Activated naive CD8-positive, alpha-beta T cell treated with anti-CD3 and anti-CD28 coated beads for 36 hours (primary cell): Measurements from ENCODE around the gene SMYD1. TPM values are rescaled to one million over a fixed set of nuclear protein-coding genes. Genes with fewer than 3 reads are reported as not detected.

Experiments
- DNase-seq: peaks from one replicate; pipeline ENCODE4 v3.0.0; 2021
- H3K27ac Mint-ChIP-seq: one replicate; pipeline ENCODE4 v1.8.0; 2022; ENCODE audit warnings: mild to moderate bottlenecking, moderate library complexity, mixed read lengths
- H3K27me3 Mint-ChIP-seq: one replicate; pipeline ENCODE4 v1.8.0; 2022; ENCODE audit warnings: mild to moderate bottlenecking, mixed read lengths
- H3K36me3 Mint-ChIP-seq: one replicate; pipeline ENCODE4 v1.8.0; 2021; ENCODE audit warnings: mild to moderate bottlenecking, mixed read lengths
- H3K4me1 Mint-ChIP-seq: one replicate; pipeline ENCODE4 v1.8.0; 2021; ENCODE audit warnings: mixed read lengths
- H3K4me3 Mint-ChIP-seq: one replicate; pipeline ENCODE4 v1.8.0; 2022; ENCODE audit warnings: mild to moderate bottlenecking, moderate library complexity, mixed read lengths
- H3K9me3 Mint-ChIP-seq: one replicate; pipeline ENCODE4 v1.8.0; 2022; ENCODE audit warnings: mixed read lengths
- total RNA-seq, 2 experiments: library from RNA; stranded (reverse); gene quantifications; one replicate each; pipeline ENCODE4 v1.2.3, GENCODE V29; 2021

Gene SMYD1
- total RNA-seq, 2 experiments from 2014 or later, result not detected

DNA sequence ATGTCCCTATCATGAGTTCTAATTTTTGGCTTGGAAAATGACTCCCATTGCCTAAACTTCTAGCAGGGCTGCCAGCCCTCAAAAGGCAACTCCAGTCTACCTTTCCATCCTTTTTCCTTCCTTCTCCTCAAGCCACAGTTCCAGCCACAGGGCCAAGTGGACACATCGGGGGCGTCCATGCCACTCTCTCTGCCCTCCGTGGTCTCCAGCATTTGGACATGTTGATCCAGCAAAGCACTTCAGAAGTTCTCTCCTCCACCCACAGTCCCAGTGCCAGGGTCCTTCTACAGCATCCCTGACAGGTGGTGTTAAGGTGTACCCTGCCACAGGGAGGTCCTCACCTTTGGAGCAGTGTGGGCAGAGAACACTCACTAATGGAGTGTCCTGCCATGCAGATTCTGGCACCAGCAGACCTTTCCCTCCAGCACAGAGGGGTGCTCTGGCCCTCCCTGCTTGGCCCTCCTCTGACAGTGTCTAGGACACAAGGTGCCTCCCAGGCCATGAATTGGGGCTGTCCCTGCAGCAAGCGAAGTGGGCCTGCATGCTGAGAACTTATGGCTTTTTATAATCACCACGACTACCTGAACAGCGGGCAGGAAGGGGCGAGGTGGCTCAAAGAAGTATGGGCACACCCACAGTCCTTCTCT is 61.8 kb downstream of the SMYD1 start:
- H3K27ac Mint-ChIP-seq, result no peak overlapping the region
- H3K27me3 Mint-ChIP-seq, result no peaks in the 10 kb centered on the region
- H3K4me3 Mint-ChIP-seq, result no peak overlapping the region
- no peak for DNase-seq
- no peaks in the 10 kb centered on the region for H3K9me3 Mint-ChIP-seq
- no peaks in the 10 kb centered on the region for H3K4me1 Mint-ChIP-seq
- H3K36me3 Mint-ChIP-seq, result no peaks in the 10 kb centered on the region

- Mint-ChIP-seq H3K4me3 (no peak overlapping the region), H3K36me3 (no peaks in the 10 kb centered on the region), H3K27ac (no peak overlapping the region), H3K27me3 (no peaks in the 10 kb centered on the region), H3K9me3 (no peaks in the 10 kb centered on the region), H3K4me1 (no peaks in the 10 kb centered on the region)
- no peak for DNase-seq
These were observed 63.8 kb downstream of the SMYD1 start for GRCh38 chr2:88131201-88131998.

DNA sequence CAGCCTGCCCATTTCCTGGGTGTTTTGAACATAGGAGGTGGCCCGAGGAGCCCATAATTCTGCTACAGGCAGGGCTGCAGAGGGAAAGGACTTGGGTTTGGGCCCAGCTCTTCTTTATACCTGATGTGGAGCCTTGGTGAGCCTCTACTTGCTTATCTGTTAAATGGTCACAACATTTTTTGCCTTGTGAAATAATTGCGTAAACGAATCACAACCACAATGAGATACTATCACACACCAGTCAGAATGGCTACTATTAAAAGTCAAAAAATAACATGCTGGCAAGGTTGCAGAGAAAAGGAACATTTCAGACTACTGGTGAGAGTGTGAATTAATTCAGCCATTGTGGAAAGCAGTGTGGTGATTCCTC is 64.4 kb downstream of the SMYD1 start:
- no peaks in the 10 kb centered on the region for H3K4me1 Mint-ChIP-seq
- no peaks in the 10 kb centered on the region for H3K36me3 Mint-ChIP-seq
- no peak overlapping the region for H3K4me3 Mint-ChIP-seq
- H3K27ac Mint-ChIP-seq, result no peak overlapping the region
- no peaks in the 10 kb centered on the region for H3K9me3 Mint-ChIP-seq
- no peak for DNase-seq
- H3K27me3 Mint-ChIP-seq, result no peaks in the 10 kb centered on the region

GRCh38 chr2:88133875-88134274 is 66.2 kb downstream of the SMYD1 start:
- Mint-ChIP-seq H3K9me3 (no peaks in the 10 kb centered on the region), H3K27me3 (no peaks in the 10 kb centered on the region), H3K27ac (no peak overlapping the region), H3K4me3 (no peak overlapping the region), H3K4me1 (no peaks in the 10 kb centered on the region), H3K36me3 (no peaks in the 10 kb centered on the region)
- no peak for DNase-seq

GRCh38 chr2:88136817-88137216 is 69.2 kb downstream of the SMYD1 start:
- no peak overlapping the region for H3K27ac Mint-ChIP-seq
- H3K4me3 Mint-ChIP-seq, result no peak overlapping the region
- peaks cover 4% of the 10 kb centered on the region for H3K9me3 Mint-ChIP-seq
- peaks cover 2% of the 10 kb centered on the region for H3K27me3 Mint-ChIP-seq
- DNase-seq, result no peak
- no peaks in the 10 kb centered on the region for H3K4me1 Mint-ChIP-seq
- no peaks in the 10 kb centered on the region for H3K36me3 Mint-ChIP-seq

DNA sequence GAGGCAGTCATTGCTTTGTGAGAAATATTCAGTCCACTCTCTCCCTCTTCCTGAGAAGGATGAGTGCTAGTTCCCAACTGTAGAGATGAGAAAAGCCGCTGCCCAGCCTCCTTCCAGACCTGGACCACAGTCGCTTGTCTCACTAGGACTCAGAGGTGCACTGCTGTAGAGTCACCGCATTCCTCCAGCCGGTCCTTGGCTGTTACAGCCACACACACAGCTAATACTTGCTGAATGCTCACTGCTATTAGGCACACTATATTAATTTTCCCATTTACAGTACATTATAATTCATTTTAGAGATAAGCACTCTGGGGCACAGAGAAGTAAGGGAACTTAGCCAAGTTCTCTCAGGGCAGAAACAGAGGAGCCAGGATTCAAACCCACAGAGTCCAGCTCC is 70.2 kb downstream of the SMYD1 start:
- Mint-ChIP-seq H3K27me3 (peaks cover 5% of the 10 kb centered on the region), H3K4me1 (no peaks in the 10 kb centered on the region)

GRCh38 chr2:88139203-88139702 is 71.6 kb downstream of the SMYD1 start:
- H3K36me3 Mint-ChIP-seq, result no peaks in the 10 kb centered on the region
- H3K27ac Mint-ChIP-seq, result no peak overlapping the region
- peaks cover 18% of the 10 kb centered on the region for H3K27me3 Mint-ChIP-seq
- H3K4me3 Mint-ChIP-seq, result no peak overlapping the region
- no peaks in the 10 kb centered on the region for H3K4me1 Mint-ChIP-seq
- DNase-seq, result no peak
- peaks cover 6% of the 10 kb centered on the region for H3K9me3 Mint-ChIP-seq

More for the DNA sequence above, 70.2 kb downstream of the SMYD1 start:
- Mint-ChIP-seq H3K36me3 (no peaks in the 10 kb centered on the region), H3K27ac (no peak overlapping the region), H3K4me3 (no peak overlapping the region), H3K9me3 (peaks cover 6% of the 10 kb centered on the region)
- DNase-seq, result no peak

- H3K36me3 Mint-ChIP-seq, result no peaks in the 10 kb centered on the region
- DNase-seq, result no peak
- H3K27me3 Mint-ChIP-seq, result peaks cover 19% of the 10 kb centered on the region
- H3K4me3 Mint-ChIP-seq, result no peak overlapping the region
- H3K27ac Mint-ChIP-seq, result no peak overlapping the region
- no peaks in the 10 kb centered on the region for H3K4me1 Mint-ChIP-seq
- peaks cover 6% of the 10 kb centered on the region for H3K9me3 Mint-ChIP-seq
These were observed 72.2 kb downstream of the SMYD1 start for GRCh38 chr2:88139804-88140203.

- H3K4me1 Mint-ChIP-seq, result no peaks in the 10 kb centered on the region
- no peak overlapping the region for H3K4me3 Mint-ChIP-seq
These were observed 74.3 kb downstream of the SMYD1 start for GRCh38 chr2:88141952-88142351.

GRCh38 chr2:88144271-88144670 is 76.6 kb downstream of the SMYD1 start:
- peaks cover 14% of the 10 kb centered on the region for H3K9me3 Mint-ChIP-seq
- H3K27me3 Mint-ChIP-seq, result peaks cover 19% of the 10 kb centered on the region
- no peak overlapping the region for H3K27ac Mint-ChIP-seq
- H3K4me3 Mint-ChIP-seq, result no peak overlapping the region
- no peak for DNase-seq
- no peaks in the 10 kb centered on the region for H3K4me1 Mint-ChIP-seq
- no peaks in the 10 kb centered on the region for H3K36me3 Mint-ChIP-seq

More at GRCh38 chr2:88141952-88142351, 74.3 kb downstream of the SMYD1 start:
- no peak for DNase-seq
- no peaks in the 10 kb centered on the region for H3K36me3 Mint-ChIP-seq
- H3K27me3 Mint-ChIP-seq, result peaks cover 19% of the 10 kb centered on the region
- peaks cover 6% of the 10 kb centered on the region for H3K9me3 Mint-ChIP-seq
- H3K27ac Mint-ChIP-seq, result no peak overlapping the region

DNA sequence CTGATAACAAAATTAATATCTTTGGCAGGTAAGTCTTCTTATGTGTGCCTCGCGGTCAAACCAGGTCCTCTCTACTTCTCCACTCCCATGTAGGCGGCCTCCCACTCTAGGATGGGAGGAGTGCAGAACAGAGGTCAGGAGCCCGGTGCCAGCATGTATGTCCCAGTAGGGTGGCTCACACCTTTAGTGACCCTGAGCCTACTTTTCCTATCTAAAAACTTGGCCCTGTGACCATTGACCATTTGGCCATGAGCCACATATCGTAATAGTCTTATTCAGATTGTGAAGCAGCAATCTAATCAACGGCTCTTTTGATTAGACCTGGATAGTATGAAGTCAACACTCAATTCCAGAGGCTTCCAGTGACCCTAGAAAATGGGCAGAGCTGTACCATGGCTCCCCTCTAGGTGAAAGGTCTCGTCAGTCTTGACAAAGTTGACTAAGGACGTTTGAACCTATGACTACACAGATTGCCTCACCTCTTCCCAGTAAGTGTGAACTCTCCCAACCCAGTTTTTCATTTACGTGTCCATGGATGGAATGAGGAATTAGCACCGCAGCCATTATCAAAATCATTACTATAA is 77.4 kb downstream of the SMYD1 start:
- H3K9me3 Mint-ChIP-seq, result peaks cover 17% of the 10 kb centered on the region
- peaks cover 19% of the 10 kb centered on the region for H3K27me3 Mint-ChIP-seq

DNA sequence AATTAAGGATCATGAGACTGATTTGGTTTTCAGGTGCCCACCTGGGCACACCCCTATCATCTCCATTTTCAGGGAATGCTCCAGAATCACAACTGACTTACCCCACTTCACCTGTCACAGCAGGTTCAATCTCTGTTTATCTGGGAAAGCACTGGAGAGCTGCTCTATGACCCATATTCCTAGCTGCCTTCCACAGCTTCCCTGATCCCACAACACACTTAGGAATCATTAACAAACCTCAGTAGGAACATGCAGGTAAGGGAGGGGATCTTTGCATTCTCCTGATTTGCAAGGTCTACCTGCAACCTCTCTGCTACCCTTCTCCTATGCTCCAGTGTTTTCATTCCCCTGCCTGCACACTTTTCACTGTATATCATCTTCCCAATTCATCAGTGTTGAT is 79.0 kb downstream of the SMYD1 start:
- H3K36me3 Mint-ChIP-seq, result no peaks in the 10 kb centered on the region
- no peak for DNase-seq
- H3K27ac Mint-ChIP-seq, result no peak overlapping the region
- peaks cover 16% of the 10 kb centered on the region for H3K9me3 Mint-ChIP-seq
- no peaks in the 10 kb centered on the region for H3K4me1 Mint-ChIP-seq
- H3K4me3 Mint-ChIP-seq, result no peak overlapping the region
- H3K27me3 Mint-ChIP-seq, result peaks cover 19% of the 10 kb centered on the region

More for the DNA sequence above, 77.4 kb downstream of the SMYD1 start:
- Mint-ChIP-seq H3K4me1 (no peaks in the 10 kb centered on the region), H3K4me3 (no peak overlapping the region), H3K27ac (no peak overlapping the region), H3K36me3 (no peaks in the 10 kb centered on the region)
- DNase-seq, result no peak

GRCh38 chr2:88147145-88147544 is 79.5 kb downstream of the SMYD1 start:
- H3K27ac Mint-ChIP-seq, result no peak overlapping the region
- no peaks in the 10 kb centered on the region for H3K4me1 Mint-ChIP-seq
- peaks cover 14% of the 10 kb centered on the region for H3K27me3 Mint-ChIP-seq
- no peaks in the 10 kb centered on the region for H3K36me3 Mint-ChIP-seq
- no peak for DNase-seq
- H3K9me3 Mint-ChIP-seq, result peaks cover 13% of the 10 kb centered on the region
- no peak overlapping the region for H3K4me3 Mint-ChIP-seq

DNA sequence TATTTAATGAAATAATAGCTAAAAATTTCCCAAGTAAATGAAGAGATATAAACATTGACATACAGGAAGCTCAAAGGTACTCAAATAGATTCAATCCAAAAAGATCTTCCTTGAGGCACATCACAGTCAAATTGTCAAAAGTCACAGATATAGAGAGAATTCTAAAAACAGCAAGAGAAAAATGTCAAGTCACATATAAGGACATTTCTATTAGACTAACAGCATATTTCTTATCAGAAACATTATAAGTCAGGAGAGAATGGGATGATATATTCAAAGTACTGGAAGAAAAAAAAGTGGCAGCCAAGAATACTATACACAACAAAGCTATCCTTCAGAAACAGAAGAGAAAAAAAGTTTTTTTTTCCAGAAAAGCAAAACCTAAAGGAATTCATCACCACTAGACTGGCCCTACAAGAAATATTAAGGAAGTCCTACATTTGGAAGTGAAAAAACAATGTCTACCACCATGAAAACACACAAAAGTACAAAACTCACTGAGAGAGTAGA is 81.4 kb downstream of the SMYD1 start:
- H3K27ac Mint-ChIP-seq, result no peak overlapping the region
- H3K4me1 Mint-ChIP-seq, result no peaks in the 10 kb centered on the region
- H3K27me3 Mint-ChIP-seq, result peaks cover 3% of the 10 kb centered on the region
- H3K9me3 Mint-ChIP-seq, result peaks cover 23% of the 10 kb centered on the region
- H3K36me3 Mint-ChIP-seq, result no peaks in the 10 kb centered on the region
- no peak overlapping the region for H3K4me3 Mint-ChIP-seq
- DNase-seq, result no peak

- peaks cover 4% of the 10 kb centered on the region for H3K27me3 Mint-ChIP-seq
- H3K36me3 Mint-ChIP-seq, result no peaks in the 10 kb centered on the region
- no peaks in the 10 kb centered on the region for H3K4me1 Mint-ChIP-seq
- no peak overlapping the region for H3K4me3 Mint-ChIP-seq
- H3K9me3 Mint-ChIP-seq, result no peaks in the 10 kb centered on the region
- no peak overlapping the region for H3K27ac Mint-ChIP-seq
- no peak for DNase-seq
These were observed 91.9 kb downstream of the SMYD1 start for GRCh38 chr2:88159481-88159880.
